HS-5 (cell line): Measurements from ENCODE around the gene DCTN3.

Experiments used
- DNase-seq: peaks from one replicate; pipeline ENCODE4 v3.0.0-alpha.2; 2012; ENCODE audit warnings: low read depth

Gene DCTN3

DNA sequence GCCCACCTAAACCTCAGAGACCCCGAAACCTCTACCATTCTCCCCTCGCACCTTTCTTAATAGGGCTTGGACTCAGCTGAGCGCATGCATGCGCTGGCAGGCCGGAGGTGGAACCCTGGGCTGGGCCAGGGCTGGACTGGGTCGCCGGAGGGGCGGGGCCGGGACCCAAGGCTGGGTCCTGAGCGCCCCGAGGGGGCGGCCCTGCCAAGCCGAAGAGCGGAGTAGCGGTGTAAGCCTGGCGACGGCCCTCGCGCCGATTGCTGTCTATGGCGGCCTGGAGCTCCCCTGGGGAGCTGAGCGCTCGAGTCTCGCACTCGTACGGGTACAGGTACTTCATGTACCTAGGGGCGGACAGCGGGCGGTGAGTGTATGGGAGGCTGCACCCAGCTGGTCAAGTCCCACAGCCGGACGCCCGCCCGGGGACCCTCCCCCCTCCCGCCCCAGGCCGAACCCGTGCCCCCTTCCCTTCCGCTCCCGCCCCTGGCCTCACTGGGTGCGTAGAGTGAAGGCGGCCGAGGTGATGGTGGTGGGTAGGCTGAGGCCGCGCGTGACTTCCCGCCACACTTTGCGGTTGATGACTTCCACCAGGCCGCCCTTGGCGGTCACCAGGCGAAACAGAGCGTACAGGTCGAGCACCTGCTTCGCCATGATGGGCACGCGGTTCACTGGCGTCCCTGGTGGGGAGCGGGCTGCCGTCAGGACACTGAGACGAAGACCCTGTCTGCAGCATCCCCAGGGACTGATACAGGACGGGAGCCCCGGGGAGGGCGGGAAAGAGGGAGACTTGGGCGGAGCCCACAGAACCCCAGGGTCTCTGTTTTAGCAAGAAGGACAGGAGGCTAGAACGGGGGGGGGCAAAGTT lies 3.3 kb upstream of the DCTN3 start:
- no peak for DNase-seq

DNA sequence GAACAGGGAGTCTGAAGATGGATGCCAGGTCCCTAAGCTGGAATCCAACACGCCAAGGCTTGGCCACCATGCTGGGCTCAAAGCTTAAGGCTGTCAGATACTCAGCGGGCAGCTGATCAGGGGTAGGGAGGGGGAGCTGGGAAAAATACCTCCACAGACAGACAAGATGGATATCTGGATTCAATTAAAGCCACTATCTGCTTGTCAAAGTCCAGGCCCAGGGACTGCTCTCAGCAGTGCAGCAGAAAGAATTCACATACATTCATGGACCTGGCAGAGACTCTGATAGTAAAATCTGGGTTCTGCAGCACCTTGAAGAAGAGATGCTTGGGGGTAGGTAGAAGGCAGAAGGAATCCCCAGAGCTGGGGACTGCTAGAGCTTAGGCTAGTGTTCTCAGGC lies 5.2 kb downstream of the DCTN3 start:
- no peak for DNase-seq

DNA sequence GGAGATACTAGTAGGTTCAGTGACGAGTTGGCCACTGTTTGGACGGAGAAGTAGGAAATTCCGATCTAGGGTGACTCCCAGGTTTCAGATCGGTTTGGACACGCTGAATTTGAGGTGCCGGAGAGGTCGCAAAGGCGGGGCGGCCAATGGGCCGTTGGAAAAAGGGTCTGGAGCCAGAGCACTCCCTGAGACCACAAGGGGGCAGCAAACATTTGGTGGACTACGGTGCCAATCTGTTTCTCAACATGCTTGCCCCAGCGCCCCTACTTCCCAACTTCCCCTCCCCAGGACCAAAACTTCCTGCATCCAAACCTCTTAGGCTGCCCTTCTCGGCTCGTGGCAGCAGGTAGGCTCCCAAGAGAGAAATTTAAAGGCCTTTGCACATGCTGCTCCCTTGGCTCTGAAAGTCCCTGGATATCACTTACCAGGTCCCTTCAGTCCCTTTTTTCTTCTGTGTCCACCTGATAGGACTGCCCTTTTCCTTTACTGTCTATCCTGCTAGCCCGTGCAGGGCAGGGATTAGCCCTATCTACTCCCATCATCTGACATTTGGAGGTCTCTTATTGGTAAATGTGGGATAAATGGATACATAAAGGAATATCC lies 7.4 kb downstream of the DCTN3 start:
- no peak for DNase-seq

DNA sequence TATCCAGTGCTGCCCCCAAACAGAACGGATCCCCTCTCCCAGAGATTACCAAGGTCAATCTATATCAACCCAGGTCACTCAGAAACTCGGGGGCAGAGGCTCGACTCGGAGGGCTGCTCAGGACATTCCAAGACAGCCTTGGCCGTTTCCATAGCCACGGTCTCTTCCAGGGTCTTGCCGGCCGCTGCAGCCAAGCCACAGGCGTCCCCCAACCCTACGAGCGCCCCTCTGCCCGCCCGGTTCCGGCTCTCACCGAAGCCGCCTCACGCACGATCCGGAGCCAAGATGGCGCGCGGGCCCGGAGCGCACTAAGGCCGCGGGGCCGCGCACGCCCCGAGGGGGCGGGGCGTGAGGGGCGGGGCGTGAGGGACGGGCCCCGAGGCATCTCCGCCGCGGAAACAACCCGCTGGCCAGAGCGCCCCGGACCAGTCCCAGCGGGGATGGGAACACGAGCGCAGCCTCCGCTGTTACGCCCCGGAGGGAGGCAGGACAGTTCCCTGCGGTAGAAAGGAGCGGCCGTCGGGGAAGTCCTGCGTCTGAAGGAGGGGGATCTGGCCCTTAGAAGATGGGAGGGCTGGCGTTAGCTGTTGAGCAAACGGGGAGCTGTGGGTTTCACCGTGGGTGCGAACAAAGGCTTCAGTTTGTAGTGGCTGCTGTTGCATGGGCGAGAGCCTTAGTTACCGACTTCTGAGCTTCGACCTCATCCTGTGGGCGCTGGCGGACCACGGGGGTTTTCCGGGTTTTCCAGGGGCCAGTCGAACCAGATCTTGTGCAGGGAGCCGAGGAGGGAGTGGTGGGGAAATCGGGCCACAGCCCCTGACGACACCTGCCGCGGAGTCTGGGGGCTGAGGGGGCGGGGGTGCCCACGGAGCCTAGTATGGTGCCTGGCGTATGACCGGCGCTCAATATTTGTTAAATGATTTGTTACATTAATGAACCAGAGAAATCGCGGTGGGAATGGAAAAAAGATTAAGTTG lies 8.2 kb downstream of the DCTN3 start, which contains the start of gene RPP25L:
Gene RPP25L (minus strand): TSS at position 287 of the 977 bp plus-strand sequence. CDS start 801 bp downstream, outside the sequence.
- DNase-seq, result peak; percentile 36

DNA sequence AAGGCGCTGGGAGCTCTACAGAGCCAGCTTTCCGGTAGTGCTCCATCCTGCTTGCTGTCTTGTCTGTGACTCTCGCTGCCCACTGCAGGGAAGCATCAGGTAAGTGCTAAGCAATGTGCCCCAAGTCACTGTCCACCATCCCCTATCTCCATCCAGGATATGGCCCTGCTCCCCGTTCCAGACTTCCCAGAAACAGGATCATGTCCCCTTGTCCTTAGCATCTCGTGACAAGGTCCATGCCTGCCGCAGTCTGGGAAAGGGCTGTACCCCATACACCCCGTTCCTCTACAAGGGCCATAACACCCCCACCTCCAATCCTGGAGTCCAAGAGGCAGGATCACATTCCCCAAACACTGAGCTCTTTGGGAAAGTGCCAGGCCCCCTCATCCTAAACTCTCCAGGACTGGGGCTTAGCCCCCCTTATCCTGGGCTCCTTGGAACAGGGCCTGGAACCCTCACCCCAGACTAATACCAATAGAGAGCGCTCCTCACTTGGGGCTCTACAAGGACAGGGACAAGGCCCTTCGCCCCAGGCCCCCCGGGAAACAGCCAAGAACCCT lies 9.0 kb downstream of the DCTN3 start:
- no peak for DNase-seq

DNA sequence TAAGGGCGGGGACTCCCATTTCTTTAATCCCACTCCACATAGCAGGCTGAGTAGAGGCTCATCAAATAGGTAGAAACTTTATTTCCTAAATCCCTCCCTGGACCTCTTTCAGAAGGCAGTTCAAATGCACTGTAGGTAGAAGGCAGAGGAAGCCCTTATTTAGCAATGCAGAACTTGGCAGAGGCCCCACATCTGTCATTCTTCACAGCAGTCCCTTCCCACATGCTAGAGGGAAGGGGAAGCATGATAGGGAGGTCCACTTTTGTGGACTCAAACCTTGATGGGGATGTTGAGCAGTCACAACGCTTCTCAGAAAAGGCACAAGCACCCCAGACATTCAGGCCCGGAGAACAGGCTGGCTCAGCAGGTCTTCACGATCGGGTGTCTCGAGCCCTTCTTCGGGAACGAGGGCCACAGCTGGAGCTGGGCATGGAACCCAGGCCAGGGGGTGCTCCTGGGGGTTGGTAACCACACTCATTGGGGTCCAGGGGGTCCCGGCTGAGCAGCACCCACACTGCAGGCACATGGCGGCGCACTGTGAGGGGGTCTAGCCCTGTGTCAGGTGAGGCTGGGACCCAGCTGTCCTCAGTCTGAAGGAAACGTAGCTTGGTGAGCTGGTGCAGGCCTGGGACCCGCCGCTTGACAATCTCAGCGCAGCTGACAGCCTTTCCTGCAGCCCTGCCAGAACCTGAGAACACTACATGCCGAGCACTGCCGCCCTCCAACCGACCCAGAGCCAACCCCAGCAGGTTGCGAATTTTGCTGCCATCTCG lies 9.7 kb downstream of the DCTN3 start:
- DNase-seq, result no peak

DNA sequence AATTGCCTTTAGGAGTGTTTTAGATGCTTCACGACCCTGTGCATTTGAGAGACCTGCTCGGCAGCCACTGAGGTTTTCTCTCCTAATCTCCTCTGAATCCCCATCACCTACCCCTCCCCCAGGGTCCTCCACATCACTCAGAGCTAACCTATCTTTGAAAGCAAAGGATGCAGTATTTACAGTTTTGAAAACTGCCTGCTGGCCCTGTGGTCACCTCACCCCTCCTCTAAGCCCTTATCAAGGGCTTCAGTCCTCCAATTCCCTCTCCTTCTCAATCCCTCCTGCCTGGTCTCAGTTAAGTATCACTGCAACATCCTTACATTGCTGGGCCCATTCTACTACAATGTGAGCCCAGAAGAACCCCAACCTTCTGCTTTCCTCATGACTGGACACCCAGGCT lies 13.0 kb downstream of the DCTN3 start:
- DNase-seq, result no peak

DNA sequence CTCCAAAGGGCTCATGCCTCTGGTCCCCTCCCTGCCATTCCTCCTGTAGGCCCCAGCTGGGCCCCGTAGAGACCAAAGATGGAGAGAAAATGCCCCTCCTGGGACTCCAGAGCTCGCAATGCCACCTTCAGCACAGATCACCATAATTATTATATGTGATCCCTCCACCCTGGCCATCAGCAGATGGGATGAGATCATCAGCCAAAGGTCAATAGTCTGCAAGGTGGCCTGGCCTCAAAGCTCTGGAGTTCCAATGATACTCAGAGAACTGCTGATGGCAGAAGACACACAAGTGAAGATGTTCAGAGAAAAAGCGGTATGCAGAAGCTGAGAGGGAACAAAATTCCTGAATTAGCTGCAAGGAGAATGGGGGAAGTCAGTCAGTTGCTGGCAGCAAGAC lies 13.4 kb downstream of the DCTN3 start:
- DNase-seq, result no peak

DNA sequence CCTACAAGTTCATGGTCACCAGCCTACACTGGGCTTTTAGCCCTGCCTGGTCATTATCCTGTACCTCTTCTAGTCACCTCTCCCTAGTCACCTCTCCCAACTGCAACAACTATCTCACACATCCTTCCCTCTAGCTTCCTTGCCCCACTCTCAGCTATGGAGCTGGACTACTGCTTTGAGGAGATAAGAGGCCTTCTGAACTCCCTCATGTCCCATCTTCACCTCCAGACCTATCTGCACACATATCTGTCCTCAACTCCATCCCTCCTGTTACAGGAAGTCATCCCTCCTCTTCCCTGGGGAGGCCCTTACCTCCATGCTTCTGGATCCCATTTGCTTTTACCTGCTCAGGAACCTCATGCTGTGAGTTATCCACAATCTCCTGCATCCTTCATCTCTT lies 14.1 kb downstream of the DCTN3 start:
- DNase-seq, result no peak

DNA sequence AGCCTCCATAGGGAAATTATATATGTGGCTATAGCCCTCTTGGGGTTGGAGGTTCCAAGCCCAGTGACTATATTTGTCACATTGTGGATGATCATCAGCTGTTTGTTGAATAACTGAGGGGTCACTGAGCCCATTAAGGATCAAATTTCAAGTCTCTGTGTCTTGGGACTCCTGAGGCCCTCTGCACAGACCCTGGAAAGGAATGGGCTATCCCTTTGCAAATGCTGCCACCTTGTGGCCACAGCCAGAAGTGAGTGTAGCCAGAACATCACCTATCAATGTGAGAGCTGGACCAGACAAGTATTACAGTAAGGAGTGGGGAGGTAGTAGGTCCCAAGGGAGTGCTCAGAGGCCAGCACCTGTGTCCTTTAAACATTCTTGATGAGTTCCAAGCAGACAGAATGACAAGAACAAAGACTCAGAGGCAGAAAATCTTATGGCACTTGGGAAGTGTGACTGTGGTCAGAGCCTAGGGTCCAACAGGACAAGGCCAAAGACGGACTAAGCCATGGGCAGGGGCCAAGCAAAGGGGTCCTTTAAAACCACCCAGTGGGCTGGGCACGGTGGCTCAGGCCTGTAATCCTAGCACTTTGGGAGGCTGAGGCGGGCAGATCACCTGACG lies 16.6 kb downstream of the DCTN3 start:
- no peak for DNase-seq

DNA sequence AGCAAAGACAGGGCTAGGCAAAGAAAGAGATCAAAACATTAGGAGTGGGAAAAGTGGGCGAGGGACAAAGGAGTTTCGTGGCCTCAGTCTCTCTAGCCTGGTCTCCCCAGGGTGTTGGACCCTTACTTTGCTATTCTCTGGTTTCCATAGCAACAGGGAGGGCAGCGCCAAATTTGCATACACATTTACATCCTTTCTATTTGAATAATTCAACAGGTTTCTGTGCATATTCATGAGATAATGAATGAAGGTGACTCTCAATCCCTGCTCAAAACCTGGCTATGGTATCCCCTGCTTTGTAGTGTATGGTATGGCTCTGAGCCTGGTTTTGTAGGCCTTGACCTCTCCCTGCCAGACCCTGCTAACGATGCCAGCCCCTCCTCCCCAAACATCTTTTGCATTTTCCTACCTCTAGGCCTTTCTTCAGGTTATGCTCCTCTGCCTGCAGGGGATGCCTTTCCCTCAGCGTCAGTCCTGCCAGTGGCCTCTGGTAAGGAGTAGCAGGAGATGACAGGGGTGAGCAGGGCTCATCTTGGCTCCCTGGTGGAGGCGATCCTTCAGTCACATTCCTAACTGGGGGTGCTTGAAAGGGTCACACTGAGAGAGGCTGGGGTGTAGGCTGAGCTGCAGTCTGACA lies 18.2 kb downstream of the DCTN3 start:
- DNase-seq, result no peak

DNA sequence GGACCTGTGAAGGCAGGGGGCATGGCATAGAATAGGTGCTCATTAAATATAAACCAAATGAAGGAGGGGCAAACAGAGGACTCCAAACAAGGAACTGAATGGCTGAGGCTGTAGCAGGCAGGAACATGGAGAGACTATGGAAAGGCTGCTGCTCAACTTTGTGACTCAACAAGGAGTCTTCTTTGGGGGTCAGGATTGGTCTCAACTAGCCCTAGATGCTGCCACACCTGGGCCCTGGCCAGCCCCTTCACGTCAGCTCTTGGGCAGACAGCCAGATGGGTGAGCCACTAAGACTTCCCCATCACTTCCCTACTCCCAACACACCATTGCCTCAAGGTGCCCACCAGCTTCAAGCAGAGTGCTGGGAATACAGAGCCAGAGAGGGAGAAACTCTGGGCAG lies 19.4 kb downstream of the DCTN3 start:
- DNase-seq, result no peak

DNA sequence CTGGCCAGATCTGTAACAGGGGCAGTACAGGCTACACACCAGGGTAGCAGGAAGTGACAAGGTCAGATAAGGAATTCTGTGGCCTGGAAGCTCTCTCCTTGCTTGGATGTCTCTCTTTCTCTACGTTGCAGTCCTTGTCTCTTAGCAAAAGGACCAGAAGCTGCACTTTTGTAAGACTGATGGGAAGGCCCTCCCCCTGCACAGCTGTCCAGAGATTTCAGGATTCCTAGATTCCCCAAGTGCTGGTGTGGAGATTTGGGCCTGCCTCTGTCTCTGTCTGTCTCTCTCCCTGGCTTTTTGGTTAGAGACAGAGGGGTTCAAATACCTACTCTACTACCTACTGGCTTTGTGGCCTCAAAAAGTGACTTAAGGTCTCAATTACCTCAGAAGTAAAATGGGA lies 20.7 kb downstream of the DCTN3 start:
- DNase-seq, result no peak

DNA sequence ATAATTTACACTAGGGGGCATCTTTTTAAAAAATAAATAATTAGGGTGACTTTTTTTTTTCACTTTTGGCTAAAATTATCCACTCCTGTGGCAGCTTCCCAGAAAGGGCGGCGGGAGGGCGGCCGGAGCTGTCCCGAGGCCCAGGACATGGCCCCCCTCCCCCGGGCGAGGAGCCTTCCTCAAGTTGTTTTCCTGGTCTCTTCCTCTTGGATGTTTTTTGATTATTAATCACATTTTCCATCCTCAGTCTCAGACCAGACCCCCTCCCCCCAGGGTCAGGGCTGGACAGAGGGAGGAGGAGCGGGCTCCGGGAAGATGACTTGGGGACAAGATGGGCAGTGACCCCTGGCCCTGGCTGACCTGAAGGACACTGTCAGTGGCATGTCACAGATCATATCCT lies 26.1 kb downstream of the DCTN3 start:
- no peak for DNase-seq

DNA sequence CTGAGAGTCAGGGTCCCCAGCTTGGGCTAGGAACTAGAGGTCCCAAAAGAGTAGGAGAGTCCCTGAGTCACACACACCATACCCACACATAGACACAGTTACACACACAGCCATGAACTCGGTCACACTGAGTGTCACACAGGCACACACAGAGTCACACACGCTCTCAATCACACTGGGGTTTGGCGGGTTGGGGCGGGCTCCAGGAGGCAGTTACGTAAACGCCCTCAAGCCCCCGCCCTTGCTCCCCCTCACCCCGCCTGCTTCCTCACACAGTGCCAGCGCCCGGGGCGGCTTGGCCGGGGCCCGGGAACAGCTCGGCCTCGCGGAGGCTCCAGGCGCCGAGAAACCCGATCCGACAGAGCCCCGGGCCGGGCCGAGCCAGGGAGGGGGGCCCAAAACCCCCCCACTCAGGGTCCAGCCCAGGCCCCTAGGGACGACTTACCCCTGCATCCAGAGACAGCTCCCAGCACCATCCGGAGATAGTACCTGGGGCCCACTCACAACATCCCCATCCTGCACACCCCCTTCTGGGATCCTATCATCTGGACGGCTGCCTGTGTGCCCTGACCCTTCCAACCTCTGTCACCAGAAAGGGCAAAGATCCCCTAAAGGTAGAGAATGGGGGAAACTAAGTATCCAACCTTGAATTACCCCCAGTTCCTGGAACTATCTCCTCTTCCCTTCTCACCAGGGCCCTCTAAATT lies 27.2 kb downstream of the DCTN3 start:
- no peak for DNase-seq

DNA sequence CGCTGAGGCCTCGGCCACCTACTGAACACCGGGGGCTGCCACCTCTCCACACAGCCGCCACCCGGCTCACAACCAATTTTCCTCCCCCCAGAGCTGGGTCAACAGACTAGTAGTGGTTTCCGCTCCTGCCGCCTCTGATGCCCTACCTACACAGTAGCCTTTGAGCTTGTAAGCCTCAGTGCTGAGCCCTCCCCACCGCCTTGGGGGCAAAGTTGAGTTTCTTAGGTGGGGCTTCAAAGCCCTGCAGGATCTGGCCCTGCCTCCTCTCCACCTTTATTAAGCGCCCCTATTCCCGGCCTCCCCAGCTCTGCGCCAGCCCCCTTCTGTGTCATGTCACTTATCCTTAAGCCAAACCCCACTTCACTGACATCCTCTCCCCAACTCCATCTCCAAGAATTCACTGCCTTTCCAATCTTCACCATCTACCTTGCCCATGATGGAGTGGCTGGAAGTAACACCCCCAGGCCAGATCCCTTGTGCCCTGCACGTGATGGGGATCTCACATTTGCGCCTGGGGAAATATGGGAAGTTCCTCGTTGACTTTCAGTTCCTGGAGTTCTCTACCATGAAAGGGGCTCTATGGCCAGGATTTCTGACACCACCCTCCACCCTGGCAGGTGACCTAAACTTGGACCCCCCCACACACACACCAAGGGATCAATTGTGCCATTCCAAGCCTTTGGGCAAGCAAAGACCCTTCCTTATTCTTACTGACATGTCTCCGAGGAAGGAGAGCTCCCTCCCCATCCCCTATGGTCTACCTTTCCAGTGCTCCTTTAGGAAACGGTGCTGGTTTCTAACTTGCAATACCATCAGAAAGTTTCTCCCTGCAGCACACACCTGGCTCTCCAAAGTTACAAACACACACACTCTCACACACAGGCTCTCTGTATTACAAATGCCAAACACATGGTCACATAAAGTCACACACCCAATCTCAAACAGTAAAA lies 28.1 kb downstream of the DCTN3 start:
- no peak for DNase-seq

DNA sequence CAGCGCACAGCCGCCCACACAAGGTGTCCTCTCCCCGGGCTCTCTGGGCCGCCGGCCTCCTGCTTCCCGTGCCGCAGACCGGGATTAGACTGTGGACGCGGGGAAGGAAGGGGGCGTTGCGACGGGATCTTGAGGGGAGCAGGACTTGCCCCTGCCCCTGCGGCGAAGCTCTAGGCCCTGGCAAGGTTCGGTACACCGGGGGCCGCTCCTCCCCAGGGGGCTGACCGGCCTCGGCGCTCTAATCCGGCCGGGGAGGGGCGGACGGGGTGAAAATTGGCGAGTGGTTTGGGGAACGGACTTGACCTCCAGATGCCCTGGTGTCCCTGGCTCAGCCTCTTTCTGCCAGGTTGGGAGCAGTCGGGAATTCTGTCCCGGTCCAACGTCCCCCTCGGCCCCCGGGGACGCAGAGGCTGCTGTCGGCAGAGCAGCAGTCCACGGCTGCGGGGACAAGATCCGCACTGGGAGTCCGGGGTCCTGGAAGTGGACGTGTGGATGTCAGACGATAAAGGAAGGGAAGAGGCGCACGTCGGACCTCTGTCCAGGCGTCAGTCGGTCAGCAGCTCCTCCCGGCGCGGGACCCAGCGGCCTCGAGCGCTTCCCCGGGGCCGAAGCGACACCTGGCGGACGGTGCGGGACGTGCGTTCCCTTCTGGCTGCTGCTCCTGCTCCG lies 28.9 kb downstream of the DCTN3 start:
- no peak for DNase-seq
